ENCODE data around the gene DCLK1.
"Not testable (repeated sequence)": the region's sequence is repeated elsewhere in the genome, so short reads cannot be mapped to it uniquely, and the experiment has no call there.

Gene DCLK1

DNA sequence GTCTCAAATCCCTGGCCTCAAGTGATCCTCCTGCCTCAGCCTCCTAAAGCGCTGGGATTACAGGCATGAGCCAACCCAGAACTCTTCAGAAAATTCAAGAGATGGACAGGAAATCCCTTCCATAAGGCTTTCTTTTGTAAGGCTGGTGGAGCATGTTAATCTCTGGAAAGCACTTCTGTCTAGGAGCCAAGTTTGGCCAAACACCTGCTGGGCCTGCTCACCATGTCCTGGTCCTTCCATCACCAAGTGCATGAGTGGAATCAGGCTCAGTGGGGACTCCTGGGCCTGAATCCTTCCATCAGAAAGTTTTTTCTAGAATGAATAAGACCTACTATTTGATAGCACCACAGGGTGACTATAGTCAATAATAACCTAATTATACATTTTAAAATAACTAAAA, 148.0 kb downstream of the DCLK1 start:
- no peak for DNase-seq

DNA sequence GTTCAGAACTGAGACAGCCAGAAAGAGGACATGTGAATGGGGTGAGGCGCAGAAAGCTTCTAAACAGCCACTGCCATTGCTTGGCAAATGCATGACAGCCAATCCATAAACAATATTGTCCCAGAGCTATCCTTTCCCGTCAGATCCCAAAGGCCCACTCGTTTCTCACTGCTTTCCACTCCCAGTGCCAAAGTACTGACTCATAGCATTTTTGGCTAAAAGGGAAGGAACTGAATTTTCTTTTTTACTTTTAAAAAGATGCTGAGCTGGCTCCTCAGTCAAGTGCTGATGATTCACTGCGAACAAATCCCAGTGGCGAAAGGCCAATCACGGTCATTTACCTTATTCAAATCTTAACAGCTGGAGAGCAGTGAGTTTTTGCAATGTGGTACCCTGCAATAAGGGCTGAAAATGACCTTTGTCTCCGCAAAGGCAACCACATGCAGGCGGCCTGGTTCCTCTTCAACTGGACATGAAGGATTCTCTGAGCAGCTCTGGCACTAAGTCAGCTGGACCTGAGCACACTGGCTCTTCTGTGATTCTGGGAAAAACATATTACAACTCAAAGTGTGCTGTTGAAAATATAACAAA, 151.7 kb downstream of the DCLK1 start:
- DNase-seq = no peak

DNA sequence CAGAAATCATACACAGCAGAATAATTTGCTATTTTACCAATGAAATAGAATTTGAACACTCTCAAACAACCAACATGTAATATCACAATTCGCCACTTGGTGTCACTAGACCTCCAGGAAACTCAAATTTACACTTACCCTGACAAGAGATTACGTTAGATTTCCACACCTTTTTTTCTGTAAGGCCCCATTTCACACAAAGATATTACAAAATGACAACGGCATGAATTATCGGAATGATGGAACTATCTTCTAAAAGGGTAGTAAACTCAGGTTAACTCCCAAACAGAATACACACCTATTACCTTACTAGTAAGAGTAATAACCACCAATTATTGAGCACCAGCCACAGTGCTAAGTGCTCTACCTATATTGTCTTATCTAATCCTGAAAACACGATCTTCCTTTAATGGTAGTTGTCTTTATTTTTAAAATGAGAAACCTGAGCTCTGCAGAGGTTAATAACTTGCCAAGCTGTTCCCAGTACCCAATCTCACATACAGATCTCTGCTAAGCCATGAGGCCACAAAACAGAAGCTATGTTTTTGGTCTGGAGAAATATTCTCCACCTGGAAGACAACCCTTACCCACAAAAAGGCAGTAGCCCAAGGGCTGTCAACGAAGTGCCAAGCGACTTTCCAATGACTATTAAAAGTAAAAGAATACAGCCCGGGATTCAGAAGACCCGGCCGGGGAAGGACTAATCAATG, 152.4 kb downstream of the DCLK1 start:
- peak; percentile 16 for DNase-seq

DNA sequence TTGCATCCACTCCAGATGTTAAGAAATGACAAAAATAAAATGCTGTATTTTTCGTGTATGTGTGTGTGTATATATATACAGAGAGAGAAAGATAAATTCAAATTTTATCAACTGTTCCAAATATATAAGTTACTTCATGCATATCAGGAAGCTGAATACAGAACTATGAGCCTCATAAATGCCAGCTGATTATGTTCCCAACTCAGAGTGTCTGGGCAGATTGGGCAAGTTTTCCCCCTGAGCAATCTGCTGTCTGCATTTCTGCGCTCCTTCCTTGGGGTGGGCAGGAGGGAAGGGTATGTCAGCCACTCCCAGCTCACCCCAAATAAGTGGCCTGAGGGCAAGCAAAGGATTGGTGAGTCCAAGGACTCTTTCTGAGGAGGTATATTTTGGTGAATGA, 154.1 kb downstream of the DCLK1 start:
- DNase-seq = no peak

DNA sequence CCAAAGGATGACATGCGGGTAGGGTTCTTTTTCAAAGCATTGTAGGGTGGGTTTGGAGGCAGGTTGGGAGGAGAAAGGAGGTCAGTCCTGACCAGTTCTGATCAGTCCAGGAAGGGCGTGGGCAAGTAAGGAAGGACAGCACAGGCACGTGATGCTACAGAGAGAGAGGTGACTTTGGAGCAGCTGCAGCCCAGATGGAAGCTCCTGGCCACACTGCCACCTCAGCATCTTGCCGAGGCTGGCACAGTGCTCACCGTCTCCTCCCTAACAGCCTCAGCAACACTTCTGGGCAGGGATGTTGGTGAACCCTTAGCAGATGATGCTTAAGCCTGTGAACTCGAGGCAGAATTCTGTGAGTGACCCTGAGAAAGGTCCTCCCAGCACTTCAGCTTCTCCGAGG, 155.1 kb downstream of the DCLK1 start:
- DNase-seq = no peak

DNA sequence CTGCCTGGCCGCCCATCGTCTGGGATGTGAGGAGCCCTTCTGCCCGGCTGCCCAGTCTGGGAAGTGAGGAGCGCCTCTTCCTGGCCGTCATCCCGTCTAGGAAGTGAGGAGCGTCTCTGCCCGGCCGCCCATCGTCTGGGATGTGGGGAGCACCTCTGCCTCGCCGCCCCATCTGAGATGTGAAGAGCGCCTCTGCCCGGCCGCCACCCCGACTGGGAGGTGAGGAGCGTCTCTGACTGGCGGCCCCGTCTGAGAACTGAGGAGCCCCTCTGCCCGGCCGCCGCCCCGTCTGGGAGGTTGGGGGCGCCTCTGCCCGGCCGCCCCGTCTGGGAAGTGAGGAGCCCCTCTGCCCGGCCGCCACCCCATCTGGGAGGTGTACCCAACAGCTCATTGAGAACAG, 164.2 kb downstream of the DCLK1 start:
- DNase-seq = not testable (repeated sequence)

DNA sequence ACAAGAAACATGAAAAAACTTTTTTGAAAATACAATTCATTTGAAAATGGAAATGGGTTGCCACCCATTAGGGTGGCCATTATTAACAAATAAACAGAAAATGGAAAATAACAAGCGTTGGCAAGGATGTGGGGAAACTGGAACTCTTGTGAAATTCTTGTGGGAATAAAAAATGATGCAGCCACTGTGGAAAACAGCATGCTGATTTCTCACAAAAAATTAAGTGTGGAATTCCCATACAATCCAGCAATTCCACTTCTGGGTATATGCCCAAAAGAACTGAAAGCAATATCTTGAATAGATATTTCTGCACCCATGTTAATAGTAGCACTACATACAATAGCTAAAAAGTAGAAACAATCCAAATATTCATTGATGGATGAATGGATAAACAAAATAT, 165.2 kb downstream of the DCLK1 start:
- DNase-seq = no peak

DNA sequence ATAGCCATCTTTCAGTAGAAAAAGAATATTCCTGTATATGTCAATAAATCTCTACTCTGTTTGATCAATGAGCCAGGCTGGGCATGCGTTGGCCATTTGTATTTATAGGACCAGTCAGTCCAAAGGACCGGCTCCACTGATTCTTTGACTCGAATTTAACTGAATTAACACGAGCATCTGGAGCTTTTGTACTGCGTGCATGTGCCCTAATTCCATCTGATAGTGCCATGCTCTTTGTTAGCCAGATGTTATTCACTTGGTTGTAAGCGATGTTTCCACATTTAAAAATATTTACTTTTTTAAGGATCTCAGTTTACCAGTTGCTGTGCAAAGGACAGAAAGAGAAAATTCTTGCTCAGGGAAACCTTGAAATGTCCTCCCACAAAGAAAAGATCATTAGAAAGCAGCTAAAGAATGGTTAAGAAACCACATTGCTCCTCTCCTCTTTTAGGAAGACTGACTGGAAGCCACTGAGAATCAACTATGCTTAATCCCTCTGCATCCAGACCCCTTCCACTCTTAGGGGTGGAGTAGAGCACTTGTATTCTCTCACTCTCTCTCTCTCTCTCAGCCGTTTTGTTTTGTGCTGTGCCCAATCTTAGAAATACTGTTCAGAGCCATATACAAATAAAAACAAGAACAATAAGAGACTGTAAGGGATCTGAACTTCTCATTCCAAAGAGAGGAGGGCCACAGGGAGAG, 165.8 kb downstream of the DCLK1 start:
- no peak for DNase-seq

DNA sequence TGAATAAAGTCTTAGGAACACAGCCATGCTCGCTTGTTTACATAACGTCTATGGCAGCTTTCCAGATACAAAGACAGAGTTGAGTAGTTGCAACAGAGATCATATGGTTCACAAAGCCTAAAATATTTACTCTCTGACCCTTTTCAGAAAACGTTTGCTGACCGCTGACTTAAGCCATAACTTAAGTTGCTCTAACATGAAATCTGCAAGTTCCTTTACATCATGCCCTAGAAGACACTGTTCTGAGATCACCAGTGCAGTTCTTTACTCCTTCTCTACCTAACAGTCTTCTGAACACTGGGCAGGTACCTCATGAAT, 166.4 kb downstream of the DCLK1 start:
- no peak for DNase-seq

DNA sequence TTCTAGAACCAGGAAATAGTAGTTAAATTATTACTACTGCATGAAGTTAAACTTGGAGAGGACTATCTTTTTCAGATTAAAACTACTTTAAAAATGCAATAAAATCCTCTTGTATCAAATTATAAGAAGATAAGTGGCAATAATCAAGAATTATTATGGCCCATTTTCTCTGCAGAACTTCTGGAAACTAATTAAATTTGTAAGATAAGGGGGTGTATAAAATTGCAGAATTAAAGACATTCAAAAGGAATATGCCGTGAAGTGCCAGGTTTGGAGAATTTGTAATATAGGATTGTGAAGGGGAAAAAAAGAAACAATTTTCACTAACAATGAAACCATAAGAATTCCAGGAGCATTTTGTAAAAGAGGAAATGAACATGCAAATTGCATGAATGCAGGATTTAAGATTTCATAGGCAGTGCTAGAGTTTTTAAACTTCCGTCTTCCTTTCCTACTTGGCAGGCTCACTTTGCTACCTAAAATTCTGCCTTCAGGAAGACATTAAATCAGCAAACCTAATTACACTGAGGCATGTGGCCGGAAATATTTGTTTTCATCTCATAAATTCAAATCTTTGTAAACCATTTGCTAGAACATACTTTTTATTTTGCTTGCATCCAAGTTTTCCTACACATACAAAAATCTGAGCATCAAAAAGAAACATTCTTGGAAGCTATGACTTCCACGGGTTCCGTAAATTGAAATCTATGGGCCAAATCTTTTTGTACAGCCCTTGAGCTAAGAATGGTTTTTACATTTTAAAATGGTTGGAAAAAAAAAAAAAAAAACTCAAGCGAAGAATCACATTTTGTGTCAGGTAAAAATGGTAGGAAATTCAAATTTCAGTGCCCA, 166.9 kb downstream of the DCLK1 start:
- no peak for DNase-seq

DNA sequence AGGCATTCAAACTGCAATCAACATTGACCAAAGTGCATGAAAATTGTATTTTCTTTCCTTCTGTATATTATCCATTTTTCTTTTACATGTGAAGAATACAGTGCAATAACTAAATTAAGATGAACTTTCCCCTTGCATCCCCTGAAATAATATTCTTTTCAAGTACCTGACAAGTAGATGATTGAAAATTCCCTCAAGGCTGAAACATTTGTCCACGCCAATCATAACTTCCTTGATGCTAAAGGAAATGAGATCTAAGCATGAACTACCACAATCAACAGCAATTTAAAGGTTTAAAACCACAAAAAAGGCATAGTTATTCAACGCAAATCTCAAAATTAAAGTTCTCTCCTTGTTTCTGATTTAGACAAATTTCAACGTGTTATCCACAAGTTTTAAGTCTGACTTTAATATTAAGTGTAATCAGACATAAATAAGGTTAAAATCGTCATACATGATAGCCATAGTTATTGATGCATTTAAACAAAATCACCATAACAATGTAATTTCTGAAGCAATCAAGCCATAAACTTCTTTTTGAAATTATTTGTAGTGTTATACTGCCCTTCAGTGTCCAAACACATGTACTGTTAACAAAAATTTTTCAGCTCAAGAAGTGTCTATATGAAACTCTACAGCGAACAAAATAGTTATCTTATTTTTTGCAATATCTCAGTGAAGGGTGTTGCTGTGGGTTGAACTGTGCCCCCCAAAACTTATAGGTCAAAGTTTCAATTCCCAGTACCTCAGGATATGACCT, 169.5 kb downstream of the DCLK1 start:
- no peak for DNase-seq

DNA sequence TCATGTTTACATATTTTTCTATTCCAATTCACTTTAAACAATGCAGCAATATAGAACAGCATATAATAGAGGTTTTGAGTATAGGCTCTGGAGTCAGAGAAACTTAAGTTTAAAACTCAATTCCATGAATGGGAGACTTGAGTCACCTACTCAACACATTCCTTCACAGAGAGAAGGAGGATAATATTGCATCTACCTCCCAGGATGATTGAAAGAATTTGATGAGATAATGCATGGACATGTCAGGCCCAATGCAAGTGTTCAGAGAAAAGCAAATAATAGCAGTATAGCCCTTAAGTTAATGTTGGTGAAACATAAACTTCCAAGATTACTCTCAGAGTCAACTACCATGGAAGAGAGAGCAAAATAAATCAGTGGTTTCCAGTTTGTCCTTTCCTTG, 170.2 kb downstream of the DCLK1 start:
- no peak for DNase-seq

DNA sequence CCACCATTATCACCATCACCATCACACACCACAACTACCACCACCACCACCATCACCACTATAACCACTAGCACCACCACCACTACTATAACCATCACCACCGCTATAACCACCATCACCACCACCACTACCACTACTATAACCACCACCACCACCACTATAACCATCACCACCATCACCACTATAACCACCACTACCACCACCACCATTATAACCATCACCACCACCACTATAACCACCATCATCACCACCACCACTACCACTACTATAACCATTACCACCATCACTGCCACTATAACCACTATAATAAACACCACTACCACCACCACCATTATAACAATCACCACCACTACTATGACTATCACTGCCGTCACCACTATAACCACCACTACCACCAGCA, 173.2 kb downstream of the DCLK1 start:
- DNase-seq = no peak

DNA sequence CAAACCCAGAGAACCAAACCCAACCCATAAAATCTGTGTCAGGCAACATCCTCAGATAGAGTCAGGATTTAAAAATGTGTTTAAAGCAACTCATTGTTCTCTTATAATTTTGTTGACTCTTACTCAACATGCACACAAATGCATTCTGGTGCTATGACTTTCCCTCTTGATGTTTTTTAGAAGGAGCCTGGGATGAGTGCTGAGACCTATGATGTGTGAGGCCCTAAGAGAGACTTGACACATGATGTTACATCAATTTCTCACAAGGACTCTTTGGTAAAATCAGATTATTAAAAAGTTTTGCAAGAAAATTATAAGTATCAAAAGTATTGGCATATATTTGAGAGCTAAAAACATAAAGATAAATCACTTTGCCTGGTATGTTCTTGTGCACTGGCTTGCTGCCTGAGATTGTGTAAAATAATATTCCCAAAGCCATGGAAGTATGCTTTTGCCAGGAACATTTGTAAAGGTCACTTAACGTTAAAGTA, 173.9 kb downstream of the DCLK1 start:
- no peak for DNase-seq

DNA sequence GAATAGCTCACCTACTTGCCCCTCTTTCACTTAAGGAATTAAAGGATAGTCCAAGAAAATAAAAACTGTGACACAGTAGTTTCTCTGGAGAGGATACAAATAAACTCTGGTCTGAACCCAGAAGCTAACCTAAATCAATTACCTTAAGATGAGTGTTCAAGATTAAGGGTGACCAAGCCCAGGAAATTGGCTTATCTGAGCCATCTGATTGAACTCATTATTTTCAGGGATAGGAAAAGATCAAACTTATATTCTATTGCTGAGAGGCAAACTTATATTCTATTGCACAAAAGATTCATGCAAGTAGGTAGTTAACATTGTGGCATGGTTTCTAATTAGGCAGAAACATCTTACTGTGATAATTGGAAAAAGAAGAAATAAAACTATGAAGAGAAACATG, 175.1 kb downstream of the DCLK1 start:
- DNase-seq = no peak

DNA sequence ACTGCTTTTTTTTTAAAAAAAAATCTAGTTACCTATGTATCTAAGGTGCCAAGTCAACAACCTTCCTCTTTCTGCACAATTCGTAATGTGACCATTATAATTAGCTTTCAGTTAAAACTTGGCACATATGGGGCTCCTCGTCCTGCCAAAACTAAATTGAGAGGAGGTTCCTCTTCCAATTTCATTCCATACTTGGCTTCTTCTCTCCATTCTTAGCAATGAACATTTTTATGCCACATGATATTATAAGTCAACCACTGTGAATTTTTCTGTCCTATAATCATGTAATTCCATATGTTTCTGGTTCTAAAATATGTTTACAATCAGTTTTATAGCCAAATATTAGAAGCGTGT, 177.0 kb downstream of the DCLK1 start:
- no peak for DNase-seq

DNA sequence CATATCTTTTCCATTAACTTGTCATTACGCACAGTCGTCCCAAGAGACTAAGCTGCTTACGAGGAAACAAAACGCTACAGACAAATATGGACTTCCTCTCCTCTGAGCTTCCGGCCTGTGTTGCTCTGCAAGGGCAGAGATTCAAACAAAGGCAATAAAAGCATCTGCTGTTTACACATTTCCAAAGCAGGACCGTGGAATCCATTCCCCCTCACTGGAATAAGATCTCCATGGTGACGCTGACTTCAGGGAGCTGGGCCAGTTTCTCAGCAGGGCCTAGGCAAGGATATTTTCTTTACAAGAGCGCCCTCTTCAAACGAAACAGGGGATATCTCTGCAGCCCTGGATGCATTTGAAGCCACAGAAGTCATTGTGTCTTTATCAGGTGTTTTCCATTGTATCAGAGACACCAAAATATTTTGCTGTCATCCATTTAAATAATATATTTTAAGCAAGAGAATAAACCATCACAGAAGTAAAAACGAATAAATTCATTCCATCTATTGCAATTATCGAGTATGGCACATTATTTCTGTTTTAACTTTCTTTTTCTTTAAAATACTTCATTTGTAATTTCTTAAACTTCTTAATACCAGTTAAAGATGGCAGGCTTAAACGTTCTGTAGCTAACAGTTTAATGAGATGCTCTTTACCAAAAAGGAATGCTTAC, 177.5 kb downstream of the DCLK1 start:
- peak; percentile 94 for DNase-seq

DNA sequence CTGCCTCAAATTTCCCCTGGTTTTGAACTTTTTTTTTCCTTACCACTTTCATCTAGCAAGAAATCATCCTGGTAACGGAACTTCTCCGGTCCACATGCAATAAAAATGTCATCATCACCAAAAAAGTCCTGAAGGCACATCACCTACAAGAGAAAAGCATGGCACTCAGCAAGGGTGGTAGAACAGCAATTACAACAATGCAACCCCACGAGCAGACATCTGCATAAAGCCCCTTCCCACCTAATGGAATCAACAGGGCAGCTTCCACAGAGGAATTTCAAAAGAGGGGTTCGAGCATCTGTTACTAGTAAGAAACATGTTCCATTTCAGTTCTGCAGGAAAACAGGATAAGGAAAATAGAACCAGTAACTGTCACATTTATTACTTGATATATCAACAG, 183.9 kb downstream of the DCLK1 start:
- no peak for DNase-seq

DNA sequence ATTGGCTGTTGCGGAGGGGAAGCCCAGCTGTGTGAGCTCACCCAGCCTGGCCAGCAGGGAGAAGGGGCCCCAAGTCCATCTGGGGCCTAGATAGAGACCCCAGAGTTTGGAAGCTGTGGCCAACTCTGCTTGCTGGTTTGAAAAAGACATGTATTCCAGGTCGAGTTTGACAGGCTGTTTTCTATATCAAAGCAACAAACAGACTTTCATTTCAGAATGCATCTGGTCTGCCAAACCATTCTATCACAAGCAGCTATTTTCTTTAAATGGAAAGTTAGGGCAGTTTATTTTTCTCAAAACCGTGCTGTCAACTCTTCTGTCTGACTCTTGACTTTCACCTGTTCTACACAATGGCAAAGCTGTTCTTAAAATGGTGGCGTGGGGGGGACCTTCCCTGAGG, 185.8 kb downstream of the DCLK1 start:
- no peak for DNase-seq

DNA sequence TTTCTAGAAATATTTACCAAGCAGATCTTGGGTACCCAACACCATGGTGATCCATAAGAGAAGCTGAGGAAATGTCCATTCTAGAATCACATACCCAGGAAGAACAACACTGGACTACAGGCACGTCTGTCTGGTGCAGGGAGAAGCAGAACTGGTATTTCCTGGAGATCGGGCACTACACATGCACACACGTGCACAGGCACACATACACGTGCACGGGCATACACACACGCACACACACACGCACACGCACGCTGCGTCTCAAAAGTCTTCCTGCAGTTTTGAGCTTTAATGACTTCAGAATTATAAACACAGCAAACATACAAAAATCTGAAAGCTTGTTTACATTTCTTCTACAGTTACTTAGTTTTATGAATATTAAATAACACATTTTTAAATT, 189.8 kb downstream of the DCLK1 start:
- DNase-seq = no peak

DNA sequence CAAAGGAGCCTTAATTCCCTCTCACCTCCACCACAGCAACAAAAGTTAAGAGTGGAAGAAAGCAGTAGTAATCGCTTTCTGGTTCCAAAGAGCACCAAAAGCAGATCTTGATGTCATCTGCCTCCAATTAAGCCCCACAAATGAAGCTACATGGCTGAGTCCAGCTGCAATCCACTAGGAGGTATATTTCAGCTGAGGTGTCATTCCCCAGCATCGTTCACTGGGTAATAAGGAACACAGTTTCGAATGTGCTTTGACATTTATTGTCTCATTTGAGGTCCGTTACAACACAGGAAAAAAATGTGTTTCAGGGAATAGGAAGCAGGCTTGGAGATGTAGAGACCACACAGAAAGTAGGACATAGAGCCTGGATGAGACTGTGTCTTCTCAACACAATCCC, 190.4 kb downstream of the DCLK1 start:
- no peak for DNase-seq

DNA sequence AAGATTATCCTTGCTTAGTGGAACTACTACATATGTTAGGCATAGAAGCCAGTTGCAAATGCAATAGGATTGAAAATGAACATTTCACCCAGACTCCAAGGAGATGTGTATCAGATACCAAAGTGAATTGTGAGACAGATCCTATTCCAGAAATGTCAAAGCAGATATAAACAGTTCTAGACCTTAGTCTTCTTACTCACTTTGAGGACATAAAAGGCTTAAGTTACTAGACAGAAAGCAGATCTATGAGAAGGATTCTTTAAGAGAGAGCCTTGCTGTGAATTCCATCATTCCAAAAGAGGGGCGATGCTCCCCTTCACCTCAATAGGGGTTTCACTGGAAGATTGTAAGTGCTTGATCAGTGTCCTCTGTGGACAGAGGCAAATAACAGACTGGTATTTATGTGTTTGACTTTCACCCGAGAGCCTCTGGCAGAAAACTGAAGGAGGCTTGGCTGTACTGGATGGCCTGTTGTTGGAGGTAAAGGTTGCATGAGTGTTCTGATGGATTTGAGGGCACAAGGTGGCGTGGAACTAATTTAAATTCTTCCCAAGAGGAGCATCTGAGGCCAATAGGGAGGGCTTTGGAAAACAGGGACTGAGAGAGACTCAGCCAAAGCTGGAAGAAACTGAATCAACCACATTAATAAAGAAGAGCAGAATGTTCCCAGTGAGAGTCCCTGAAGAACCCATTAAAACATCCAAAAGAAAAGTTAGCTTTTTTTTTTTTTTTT, 194.8 kb downstream of the DCLK1 start:
- DNase-seq = no peak

Data from DMS79 (cell line).